Measurements from ENCODE around the gene RBM26.
"Not testable (repeated sequence)": the region's sequence is repeated elsewhere in the genome, so short reads cannot be mapped to it uniquely, and the experiment has no call there.

Gene RBM26

DNA sequence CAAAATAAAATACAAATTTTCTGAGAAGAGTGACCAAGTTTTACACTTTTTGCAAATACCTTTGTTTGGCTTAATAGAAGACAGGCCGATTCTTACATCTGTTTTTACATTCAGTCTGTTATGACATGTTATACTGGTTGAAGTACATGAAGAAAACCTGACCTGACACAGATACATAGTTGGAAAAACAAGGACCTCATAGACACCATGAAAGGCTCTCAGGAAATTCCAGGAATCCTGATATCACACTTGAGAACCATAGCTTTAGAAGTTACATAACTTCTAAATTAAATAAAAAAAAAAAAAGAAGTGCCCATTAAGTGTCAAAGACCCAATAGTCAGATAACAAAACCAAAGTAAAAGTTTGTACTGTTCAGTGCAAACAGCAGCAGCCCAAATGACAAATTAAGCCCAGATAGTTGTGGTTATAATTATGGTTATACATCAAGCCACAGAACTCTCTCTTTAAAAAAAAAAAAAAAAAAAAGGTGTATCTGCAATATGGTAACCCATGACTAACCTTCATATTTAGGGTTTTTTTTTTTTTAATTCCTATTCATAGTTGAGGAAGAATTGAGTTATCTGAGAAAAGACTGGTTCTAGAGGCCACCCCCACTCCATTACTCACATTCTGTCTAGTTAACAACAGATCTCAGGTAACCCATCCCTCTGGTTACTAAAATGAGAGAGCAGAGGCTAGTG is 19.8 kb downstream of the RBM26 start:
- no peak for DNase-seq

DNA sequence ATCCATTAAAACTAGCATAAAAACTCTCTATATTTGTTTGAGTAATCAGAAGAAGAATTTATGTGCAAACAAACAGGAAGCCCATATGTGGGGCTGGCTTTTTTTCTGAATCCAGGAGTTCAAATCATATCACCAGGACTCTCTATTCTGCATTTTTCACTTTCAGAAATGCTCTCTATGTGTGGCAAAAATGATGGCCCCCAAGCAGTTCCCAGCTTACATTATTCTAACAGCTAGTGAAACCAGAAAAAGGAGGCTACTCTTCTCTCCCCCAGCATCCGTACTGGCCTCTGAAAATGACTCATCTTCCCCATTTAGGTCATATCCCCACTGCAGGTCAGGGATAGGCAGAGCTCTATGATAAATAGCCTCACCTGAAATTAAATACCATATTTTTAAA is 20.4 kb downstream of the RBM26 start:
- DNase-seq, result peak; percentile 14

GRCh38 chr13:79384022-79384610 is 21.9 kb downstream of the RBM26 start:
- DNase-seq, result peak; percentile 5

GRCh38 chr13:79382545-79383275 is 23.3 kb downstream of the RBM26 start:
- DNase-seq, result peak; percentile 63

DNA sequence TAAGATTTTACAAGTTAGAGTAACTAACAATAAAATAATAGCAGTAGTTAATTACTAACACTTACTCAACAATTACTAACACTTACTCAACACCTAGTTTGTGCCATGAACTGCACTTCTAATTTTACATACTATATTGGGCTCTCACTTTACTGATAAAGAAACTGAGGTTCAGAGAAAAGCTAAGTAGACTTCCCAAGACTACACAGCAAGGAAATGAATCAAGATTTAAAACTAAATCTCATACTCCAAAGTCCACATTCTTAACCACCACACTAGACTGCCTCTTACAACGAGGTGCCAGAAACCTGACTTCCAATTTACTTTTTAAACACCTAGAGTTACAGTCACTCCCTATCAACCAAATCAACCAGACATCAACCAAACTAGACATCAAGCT is 25.1 kb downstream of the RBM26 start:
- no peak for DNase-seq

DNA sequence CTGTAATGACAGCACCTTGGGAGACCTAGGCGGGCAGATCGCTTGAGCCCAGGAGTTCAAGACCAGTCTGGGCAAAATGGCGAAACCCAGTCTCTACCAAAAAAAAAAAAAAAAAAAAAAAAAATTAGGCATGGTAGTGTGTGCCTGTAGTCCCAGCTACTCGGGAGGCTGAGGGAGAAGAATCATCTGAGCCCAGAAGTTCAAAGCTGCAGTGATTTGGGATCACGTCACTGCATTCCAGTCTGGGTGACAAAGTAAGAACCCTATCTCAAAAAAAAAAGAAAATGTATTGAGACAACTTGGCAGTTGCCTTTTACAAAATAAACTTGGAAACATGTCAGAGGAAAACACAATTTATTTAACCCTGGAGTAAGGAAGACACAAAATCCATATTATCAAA is 26.8 kb downstream of the RBM26 start:
- DNase-seq, result no peak

DNA sequence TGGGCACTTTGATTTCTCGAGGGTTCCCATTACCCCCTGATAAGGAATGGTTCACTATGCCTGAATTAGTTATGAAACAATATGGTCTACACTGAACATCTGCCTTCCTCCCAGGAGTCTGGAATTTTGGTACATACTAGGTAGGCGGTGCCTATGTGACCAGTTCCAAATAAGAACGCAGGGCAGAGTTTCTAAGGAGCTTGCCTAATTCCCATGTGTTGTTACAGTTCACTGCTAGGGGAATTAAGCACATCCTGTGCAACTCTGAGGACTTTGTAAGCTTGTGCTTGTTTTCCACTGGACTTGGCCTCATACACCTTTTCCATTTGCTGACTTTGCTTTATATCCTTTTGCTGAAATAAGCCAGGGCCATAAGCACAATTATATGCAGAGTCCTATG is 29.2 kb downstream of the RBM26 start:
- DNase-seq, result no peak

- DNase-seq, result no peak
Measured at GRCh38 chr13:79374578-79374977, 31.5 kb downstream of the RBM26 start.

DNA sequence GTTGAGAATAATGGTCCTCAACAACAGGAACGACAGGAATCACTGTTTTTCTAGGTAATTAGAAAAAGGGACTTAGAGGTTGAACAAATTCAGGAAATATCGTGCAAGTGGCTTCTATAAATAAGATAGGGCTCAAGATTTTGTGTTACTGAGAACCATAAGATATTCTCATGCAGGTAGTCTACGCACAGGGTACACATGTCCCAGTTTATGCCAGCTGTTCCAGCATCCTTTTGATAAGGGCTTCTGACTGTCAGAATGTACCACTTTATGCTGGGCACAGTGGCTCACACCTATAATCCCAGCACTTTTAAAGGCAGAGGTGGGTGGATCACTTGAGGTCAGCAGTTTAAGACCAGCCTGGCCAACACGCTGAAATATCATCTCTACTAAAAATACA is 32.1 kb downstream of the RBM26 start:
- no peak for DNase-seq

DNA sequence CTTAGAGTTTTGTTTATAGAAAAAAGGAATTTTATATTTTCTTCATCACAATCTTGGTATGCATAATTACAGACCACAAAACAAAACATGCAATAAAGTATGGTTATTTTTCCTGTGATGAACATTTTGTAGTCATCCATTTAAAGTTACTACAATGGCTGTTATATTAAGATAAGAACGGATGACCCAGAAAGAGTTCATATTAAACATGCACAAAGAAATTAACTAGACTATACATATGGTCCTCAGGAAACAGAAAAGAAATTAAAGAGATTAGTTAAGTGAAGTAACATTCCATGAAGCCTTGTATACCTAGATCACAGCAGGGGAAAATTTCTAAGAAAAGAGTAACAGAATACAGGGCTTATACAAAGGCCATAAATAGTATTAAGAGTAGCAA is 36.8 kb downstream of the RBM26 start:
- DNase-seq, result no peak

GRCh38 chr13:79365981-79366380 is 40.1 kb downstream of the RBM26 start:
- no peak for DNase-seq

GRCh38 chr13:79361299-79361698 is 44.8 kb downstream of the RBM26 start:
- DNase-seq, result no peak

DNA sequence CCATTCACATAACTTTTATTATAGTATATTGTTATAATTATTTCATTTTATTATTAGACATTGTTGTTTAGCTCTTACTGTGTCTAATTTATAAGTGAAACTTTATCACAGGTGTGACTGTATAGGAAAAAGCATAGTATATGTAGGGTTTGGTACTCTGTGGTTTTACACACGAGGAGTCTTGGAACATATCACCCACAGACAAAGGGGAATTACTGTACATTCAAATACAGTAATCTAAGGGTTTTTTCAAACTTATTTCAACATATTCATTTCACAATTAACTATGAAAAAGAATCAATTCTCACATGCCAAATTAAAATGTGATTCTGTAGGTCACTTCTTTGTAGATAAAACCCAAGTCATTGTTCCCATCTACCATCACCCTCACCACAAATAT is 46.0 kb downstream of the RBM26 start:
- no peak for DNase-seq

DNA sequence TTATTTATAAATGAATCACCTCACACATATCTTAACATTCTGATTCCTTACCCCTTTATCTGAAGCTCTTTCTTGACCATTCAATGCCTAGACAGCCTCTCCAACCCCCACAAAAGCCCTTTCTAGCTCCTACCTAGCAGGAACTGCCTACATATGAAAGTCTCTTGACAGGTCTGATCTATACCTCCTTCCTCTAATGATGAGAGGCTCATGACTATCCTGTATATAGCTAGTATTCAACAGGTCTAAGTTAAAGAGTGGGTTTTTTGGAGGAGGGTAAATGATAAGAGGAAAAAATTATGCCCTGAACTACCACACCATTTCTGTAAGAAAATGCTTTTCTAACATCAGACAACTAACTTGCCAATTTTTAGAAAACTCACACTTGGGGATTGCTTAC is 47.0 kb downstream of the RBM26 start:
- DNase-seq, result no peak

GRCh38 chr13:79354285-79354684 is 51.8 kb downstream of the RBM26 start:
- DNase-seq, result no peak

- DNase-seq, result no peak
Measured at GRCh38 chr13:79353693-79354092, 52.4 kb downstream of the RBM26 start.

- no peak for DNase-seq
Measured at GRCh38 chr13:79352107-79352506, 53.9 kb downstream of the RBM26 start.

DNA sequence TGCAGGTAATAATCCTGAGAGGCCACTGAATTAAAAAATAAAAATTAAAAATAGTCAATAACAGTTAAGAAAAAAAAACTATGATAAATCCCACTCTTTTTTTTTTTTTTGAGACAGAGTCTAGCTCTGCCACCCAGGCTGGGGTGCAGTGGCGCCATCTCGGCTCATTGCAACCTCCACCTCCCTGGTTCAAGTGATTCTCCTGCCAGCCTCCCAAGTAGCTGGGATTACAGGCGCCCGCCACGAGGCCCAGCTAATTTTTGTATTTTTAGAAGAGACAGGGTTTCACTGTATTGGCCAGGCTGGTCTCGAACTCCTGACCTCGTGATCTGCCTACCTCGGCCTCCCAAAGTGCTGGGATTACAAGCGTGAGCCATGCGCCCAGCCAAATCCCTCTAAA is 56.4 kb downstream of the RBM26 start:
- not testable (repeated sequence) for DNase-seq

GRCh38 chr13:79349011-79349410 is 57.0 kb downstream of the RBM26 start:
- DNase-seq, result no peak

DNA sequence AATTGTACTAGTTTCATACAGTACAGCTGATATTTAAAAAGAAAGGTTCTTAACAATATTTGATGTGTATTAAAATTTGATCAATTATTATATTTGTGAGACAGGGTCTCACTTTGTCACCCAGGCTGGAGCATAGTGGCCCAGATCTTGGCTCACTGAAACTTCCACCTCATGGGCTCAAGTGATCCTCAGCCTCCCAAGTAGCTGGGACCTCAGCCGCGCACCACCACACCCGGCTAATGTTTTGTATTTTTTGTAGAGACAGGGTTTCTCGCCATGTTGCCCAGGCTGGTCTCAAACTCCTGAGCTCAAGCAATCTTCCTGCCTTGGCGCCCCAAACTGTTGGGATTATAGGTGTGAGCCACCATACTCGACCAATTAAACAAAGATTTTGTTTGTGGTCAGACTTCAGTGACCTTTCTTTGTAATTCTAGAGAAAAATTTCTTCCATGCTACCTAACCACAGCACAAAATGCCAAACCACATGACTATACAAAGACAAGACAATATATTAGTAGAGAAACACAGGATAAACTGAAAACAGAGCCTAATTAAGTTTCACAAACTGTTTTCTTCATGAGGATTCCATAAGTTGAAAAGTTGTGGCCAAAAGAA is 59.6 kb downstream of the RBM26 start:
- no peak for DNase-seq

GRCh38 chr13:79341202-79341601 is 64.9 kb downstream of the RBM26 start:
- no peak for DNase-seq

DNA sequence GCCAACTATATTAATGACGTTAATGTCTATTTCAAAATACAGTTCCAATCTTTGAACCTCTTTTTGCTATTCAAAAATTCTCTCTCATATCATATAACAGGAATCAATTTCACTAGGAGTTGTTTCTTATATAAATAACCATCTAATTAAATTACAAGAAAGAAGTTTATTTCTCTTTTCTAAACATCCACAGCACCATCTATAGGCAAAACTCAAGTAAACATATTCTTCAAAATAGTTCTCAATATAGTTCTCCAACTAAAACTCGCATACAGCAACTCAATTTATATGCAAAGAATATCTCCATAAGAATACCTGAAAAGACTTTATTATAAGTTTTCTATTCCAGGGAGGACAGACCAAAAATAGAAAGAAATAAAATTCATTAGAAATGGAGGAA is 65.6 kb downstream of the RBM26 start:
- no peak for DNase-seq

GRCh38 chr13:79338343-79338742 is 67.7 kb downstream of the RBM26 start:
- no peak for DNase-seq

GRCh38 chr13:79336966-79337365 is 69.1 kb downstream of the RBM26 start:
- DNase-seq, result no peak

Measured in DMS53 (cell line).